ENCODE measurements around the gene C3orf33.

DNA sequence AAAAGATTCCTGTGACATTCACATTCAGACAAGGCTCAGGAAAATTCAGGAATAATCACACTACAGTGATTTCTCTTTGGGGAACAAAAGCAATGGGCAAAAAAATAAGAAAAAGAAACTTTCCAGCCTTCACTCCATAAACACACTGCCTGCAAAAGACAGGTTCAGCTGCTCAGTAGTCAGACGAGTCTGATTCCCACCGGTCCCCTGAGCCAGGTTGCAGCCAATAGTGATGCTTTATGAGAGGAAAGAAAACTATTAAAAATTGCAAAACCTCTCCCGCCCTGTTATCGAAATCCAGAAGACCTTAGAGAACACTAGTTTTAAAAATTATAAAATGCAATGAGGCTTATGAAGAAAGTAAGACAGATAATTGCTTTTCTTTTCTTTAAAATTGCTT is 69.7 kb downstream of the C3orf33 start:
- TF ChIP-seq, protein P1, sequence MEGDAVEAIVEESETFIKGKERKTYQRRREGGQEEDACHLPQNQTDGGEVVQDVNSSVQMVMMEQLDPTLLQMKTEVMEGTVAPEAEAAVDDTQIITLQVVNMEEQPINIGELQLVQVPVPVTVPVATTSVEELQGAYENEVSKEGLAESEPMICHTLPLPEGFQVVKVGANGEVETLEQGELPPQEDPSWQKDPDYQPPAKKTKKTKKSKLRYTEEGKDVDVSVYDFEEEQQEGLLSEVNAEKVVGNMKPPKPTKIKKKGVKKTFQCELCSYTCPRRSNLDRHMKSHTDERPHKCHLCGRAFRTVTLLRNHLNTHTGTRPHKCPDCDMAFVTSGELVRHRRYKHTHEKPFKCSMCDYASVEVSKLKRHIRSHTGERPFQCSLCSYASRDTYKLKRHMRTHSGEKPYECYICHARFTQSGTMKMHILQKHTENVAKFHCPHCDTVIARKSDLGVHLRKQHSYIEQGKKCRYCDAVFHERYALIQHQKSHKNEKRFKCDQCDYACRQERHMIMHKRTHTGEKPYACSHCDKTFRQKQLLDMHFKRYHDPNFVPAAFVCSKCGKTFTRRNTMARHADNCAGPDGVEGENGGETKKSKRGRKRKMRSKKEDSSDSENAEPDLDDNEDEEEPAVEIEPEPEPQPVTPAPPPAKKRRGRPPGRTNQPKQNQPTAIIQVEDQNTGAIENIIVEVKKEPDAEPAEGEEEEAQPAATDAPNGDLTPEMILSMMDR (IDR thresholded peaks at IDR 0.05) = no peak
- TF ChIP-seq POLR2AphosphoS5 (IDR thresholded peaks at IDR 0.05) = no peak

Data from breast epithelium (tissue), 3 donors.